T-helper 1 cell treated with Interleukin-12 subunit alpha and Interleukin-12 subunit beta and Interleukin-4 antibody, amounts not matched to agents 30 ng/mL and 1 ng/mL, for 36 hours (primary cell): Measurements from ENCODE around the gene SCGB1C2. TPM values are rescaled to one million over a fixed set of nuclear protein-coding genes. Genes with fewer than 3 reads are reported as not detected.
"Not testable (repeated sequence)": the region's sequence is repeated elsewhere in the genome, so short reads cannot be mapped to it uniquely, and the experiment has no call there.

Experiments
- intact Hi-C: fragments of 100-400 bp; cut with micrococcal nuclease; formaldehyde crosslinking; loops from one replicate; pipeline ENCODE4 v1.15.1; 2024
- total RNA-seq: library from RNA; stranded (reverse); gene quantifications from 2 replicates; pipeline ENCODE4 v1.2.3, GENCODE V29; 2022

Gene SCGB1C2
- total RNA-seq, 1 donor from 2014 or later = not detected

GRCh38 chr17:148757-149156 lies 11.4 kb downstream of the SCGB1C2 start:
- intact Hi-C loops = no loop called here

GRCh38 chr17:149231-149630 lies 11.9 kb downstream of the SCGB1C2 start:
- intact Hi-C loops = no loop called here

DNA sequence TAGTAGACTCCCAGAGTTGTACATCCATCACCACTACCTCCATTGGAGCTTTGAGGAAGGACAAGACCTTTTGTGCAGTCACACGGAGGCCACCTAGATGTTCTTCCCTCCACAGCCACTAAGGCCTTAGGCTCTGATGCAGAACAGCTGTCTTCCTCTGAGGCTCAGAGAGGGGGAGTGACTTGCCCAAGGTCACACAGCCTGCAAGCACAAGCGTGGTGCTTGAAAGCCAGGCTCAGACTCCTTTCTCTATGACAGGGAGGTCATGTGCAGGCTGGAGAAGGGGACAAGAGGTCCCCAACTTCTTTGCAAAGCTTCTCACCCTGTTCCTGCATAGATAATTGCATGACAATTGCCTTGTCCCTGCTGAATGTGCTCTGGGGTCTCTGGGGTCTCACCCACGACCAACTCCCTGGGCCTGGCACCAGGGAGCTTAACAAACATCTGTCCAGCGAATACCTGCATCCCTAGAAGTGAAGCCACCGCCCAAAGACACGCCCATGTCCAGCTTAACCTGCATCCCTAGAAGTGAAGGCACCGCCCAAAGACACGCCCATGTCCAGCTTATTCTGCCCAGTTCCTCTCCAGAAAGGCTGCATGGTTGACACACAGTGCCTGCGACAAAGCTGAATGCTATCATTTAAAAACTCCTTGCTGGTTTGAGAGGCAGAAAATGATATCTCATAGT lies 12.7 kb downstream of the SCGB1C2 start:
- intact Hi-C loops = no loop called here

DNA sequence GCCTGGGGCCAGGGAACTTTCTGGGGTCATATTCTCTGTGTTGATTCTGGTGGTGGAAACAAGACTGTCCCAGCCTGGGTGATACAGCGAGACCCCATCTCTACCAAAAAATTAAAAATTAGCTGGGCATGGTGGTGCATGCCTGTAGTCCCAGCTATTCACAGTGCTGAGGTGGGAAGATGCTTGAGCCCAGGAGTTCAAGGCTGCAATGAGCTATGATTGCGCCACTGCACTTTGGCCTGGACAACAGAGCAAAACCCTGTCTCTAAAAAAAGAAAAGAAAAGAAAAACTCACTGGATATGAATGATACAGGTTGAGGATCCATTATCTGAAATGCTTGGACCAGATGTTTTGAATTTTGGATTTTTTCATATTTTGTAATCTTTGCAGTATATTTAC lies 13.6 kb downstream of the SCGB1C2 start:
- intact Hi-C loops = no loop called here

GRCh38 chr17:151886-152859 lies 14.8 kb downstream of the SCGB1C2 start:
- intact Hi-C loops = no loop called here

GRCh38 chr17:152860-153420 lies 15.6 kb downstream of the SCGB1C2 start:
- intact Hi-C loops = no loop called here

- intact Hi-C loops = no loop called here
These were observed 16.5 kb downstream of the SCGB1C2 start for GRCh38 chr17:153851-154250.

GRCh38 chr17:155576-155975 lies 18.2 kb downstream of the SCGB1C2 start:
- intact Hi-C loops = no loop called here

GRCh38 chr17:156094-156621 lies 18.8 kb downstream of the SCGB1C2 start:
- intact Hi-C loops = no loop called here

DNA sequence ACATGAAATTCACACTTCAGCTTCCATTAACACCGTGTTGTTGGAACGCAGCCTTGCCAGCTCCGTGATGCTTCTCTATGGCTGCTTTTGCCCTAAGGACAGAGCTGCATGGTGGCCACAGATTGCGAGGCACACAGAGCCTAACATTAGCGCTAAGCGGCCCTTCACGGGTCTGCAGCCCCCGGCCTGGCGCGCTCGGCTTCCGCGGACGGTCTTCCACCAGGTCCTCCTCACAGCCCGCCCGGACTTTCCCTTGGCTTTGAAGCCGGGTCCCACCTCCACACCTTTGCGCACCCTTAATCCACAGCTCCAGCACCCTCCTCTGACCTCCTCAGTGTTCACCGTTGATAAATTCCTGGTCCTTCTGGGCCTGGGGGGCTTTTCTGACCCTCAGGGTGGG lies 19.6 kb downstream of the SCGB1C2 start:
- intact Hi-C loops = no loop called here

DNA sequence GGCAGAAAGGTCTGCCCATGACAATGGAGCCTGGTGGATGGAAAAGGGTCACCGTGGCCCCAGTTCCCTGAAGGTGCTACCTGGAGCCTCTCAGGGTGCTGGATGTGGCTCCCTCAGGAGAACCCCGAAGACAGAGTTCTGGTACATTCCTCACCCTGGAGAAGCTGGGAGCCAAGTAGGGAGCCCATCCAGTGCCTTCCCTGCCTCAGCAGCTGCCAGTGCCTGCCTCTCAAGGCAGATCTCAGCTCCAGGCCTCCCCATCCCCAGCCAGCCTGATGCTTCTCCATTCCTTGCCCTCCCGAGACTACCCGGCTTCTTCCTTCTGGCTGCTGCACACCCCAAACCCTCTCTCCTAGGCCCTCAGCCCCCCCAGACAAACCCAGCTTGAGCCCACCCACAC lies 20.5 kb downstream of the SCGB1C2 start:
- intact Hi-C loops = no loop called here

DNA sequence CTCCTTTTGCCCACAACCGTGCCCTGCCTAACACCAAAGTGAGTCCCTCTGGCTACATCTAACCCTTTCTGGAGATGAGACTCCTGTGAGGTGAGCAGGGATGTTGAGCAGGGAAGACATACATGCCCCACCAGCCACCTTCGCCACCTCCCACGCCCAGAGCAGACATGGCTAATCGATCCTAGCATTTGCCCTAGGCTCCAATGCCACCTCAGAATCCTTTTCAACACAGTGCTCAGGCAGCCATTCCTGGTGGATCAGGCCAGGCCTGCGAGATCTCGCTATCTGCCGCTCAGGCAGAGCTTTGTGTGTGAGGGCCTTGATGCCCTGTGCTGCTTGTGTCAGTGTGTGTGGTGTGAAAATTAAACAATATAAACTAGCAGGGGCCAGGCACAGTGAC lies 21.0 kb downstream of the SCGB1C2 start:
- intact Hi-C loops = no loop called here

DNA sequence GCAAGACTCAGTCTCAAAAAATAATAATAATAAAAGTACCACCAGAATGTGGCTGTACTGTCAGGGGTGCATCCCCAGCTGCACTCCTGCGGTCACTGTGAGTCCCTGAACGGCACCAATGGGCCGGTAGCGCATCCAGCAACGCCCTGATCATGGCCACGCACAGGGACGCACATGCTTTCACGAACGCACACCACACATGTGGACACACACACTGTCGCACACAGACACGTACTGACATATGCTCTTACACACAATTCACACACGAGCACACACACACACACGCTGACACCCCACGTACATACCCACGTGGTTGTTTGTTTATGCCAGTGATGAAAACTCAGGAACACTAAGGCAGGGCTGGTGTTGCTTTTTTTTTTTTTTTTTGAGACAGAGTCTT lies 22.2 kb downstream of the SCGB1C2 start:
- intact Hi-C loops = no loop called here

DNA sequence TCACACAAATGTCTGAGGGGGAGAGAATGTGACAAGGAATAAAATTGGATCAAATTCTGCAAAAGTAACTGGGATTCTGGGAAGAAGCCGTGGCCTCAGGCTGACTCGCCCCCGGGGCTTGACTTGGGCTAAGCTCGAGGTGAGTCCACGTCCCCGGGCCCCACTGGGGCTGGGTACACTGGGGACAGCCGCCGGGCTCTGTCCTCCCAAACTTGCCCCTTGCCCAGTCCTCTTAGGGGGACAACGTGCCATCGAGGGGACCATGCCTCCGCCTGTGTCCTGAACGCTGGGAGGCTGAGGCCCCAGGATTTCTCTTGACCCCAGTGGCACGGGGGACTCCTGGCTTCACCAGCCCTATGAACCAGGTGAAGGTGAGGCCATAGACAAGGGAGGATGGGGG lies 23.0 kb downstream of the SCGB1C2 start:
- intact Hi-C loops = no loop called here

- intact Hi-C loops = no loop called here
These were observed 24.1 kb downstream of the SCGB1C2 start for GRCh38 chr17:161481-161880.

DNA sequence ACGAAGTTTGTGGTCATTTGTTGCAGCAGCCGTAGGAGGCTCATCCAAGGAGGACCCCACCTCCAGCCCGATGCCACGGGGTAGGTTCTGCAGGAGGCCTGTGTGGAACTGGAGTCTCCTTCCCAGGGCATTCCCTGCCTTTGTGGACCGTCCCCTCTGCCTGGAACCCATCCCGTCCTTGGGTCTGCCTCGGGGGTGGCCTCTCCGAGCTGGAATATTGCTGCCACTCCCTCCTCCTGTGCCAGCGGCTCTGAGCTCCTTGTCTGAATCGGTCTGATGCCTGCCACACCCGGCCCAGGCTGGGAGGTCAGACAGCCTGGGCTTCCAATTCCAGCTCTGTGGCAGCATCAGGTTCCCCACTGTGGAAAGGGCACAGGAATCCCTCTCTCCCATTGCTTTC lies 25.3 kb downstream of the SCGB1C2 start:
- intact Hi-C loops = no loop called here

GRCh38 chr17:163514-164098 lies 26.2 kb downstream of the SCGB1C2 start:
- intact Hi-C loops = loop anchor here (2.0 kb wide), 1 partner anchor 537 kb away; no protein-coding TSS in a partner anchor

DNA sequence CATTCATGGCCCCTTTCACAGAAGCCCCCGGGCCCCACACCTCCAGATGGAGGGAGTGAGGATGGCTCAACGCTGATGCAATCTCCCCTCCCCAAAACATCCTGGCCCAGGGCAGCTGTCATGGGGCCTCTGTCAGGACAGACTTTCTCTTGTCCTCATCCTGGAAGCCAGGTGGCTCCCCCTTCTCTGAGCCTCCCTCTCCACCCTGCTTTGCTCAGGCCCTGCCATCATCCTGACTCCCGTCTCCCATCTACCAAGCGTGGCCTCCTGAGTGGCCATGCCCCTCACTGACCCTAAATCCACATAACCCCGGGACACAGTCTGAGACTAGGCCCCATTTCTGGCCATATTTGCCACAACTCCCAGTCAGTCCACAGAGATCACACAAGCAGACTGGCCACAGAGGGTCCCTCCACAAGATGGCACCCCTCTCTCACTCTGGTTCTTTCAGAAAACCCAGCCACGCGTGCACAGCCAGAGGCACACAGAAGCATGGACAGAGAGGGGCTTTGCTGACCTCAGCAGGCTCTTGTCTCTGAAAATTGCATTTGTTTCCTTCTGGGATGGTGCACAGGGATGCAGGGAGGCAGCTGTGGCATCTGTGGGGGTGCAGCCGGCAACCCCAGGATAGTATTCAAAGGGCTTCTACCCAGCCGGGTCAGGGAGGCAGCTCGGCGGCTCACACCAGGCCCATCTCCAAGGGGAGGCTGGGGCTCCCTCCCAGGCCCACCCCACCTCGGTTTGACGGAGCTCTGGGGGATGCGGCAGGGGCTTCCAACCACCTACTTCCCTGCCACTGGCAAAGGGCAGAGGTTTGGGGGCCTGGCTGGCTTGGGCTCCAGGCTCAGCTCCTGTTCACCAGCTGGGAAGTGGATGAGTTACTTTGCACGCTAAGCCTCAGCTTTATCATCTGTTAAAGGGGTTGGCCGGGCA lies 27.2 kb downstream of the SCGB1C2 start:
- intact Hi-C loops = loop anchor here (2.0 kb wide), 1 partner anchor 536 kb away; no protein-coding TSS in a partner anchor

GRCh38 chr17:165939-166338 lies 28.6 kb downstream of the SCGB1C2 start:
- intact Hi-C loops = loop anchor here (2.0 kb wide), 1 partner anchor 535 kb away; no protein-coding TSS in a partner anchor

GRCh38 chr17:168614-169013 lies 31.2 kb downstream of the SCGB1C2 start:
- intact Hi-C loops = not testable (repeated sequence)
